ENCODE measurements around the gene ACTL7A.
"Not testable (repeated sequence)": the region's sequence is repeated elsewhere in the genome, so short reads cannot be mapped to it uniquely, and the experiment has no call there.

The ACTL7A gene

DNA sequence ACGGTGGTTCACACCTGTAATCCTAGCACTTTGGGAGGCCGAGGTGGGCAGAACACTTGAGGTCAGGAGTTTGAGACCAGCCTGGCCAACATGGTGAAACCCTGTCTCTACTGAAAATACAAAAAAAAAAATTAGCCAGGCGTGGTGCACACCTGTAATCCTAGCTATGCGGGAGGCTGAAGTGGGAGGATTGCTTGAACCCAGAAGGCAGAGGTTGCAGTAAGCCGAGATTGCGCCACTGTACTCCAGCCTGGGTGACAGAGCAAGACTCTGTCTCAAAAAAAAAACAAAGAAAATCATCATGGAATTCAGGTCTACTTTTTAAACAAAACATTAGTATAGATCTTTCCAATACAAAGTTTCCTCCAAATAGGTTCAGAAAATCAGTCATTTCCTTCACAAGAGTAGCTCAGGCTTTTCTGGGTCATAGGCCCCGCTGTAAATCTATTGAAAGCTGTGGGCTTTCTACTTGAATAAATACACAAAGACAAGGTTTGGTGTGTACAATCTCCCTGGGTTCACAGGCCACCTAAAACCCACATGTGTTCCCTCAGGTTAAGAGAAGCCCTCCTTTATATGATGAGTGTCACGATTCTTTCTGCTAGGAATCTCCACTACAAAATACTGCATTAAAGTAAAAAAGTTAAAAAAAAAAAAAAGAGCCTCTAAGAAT is 37.1 kb downstream of the ACTL7A start:
- in situ Hi-C loops (cut with HindIII; ENCODE audit: low pct_ligation_motif_present, low pct_unique_long_range_greater_than_20kb, low sequenced_read_pairs); DNase-seq: not testable (repeated sequence)

- in situ Hi-C loops (cut with HindIII; ENCODE audit: low pct_ligation_motif_present, low pct_unique_long_range_greater_than_20kb, low sequenced_read_pairs): no loop called here
- no peak for DNase-seq
Measured at GRCh38 chr9:108900176-108900575, 38.1 kb downstream of the ACTL7A start.

- in situ Hi-C loops (cut with HindIII; ENCODE audit: low pct_ligation_motif_present, low pct_unique_long_range_greater_than_20kb, low sequenced_read_pairs): no loop called here
- DNase-seq: no peak
Measured at GRCh38 chr9:108903420-108904103, 41.5 kb downstream of the ACTL7A start.

DNA sequence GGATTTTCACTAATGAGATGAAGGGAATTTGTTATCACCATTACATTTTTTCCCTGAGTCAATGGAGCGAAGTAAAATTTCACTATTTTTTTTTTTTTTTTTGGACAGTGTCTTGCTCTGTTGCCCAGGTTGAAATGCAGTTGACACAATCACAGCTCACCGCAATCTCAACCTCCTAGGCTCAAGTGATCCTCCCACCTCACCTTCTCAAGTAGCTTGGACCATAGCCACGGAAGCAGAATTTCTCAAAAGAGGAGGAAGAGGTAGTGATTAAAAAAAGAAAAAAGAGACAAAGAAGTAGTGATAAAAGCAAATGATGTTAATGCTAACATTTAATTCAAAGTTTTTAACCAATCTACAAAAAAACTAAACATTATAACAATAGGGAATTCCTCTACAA is 42.1 kb downstream of the ACTL7A start:
- no peak for DNase-seq
- in situ Hi-C loops (cut with HindIII; ENCODE audit: low pct_ligation_motif_present, low pct_unique_long_range_greater_than_20kb, low sequenced_read_pairs): no loop called here

DNA sequence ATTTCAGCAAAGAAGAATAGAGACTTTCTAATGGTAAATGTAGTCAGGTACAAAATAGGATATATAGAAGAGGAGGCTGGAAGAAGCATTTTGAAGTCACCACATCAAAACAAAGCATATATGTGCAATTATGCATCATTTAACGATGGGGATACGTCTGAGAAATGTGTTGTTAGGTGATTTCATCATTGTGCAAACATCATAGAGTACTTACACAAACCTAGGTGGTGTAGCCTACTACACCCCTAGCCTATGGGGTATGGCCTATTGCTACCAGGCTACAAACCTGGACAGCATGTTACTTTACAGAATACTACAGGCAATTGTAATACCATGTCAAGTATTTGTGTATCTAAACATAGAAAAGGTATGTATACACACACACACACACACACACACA is 43.4 kb downstream of the ACTL7A start:
- DNase-seq: no peak
- in situ Hi-C loops (cut with HindIII; ENCODE audit: low pct_ligation_motif_present, low pct_unique_long_range_greater_than_20kb, low sequenced_read_pairs): no loop called here

GRCh38 chr9:108910402-108910801 is 48.3 kb downstream of the ACTL7A start:
- in situ Hi-C loops (cut with HindIII; ENCODE audit: low pct_ligation_motif_present, low pct_unique_long_range_greater_than_20kb, low sequenced_read_pairs): no loop called here
- DNase-seq: no peak

- DNase-seq: no peak
- in situ Hi-C loops (cut with HindIII; ENCODE audit: low pct_ligation_motif_present, low pct_unique_long_range_greater_than_20kb, low sequenced_read_pairs): no loop called here
Measured at GRCh38 chr9:108910914-108911313, 48.8 kb downstream of the ACTL7A start.

- in situ Hi-C loops (cut with HindIII; ENCODE audit: low pct_ligation_motif_present, low pct_unique_long_range_greater_than_20kb, low sequenced_read_pairs): no loop called here
Measured at GRCh38 chr9:108911820-108912219, 49.8 kb downstream of the ACTL7A start.

More at GRCh38 chr9:108911820-108912219, 49.8 kb downstream of the ACTL7A start:
- DNase-seq: no peak

All from ACHN (cell line).